KMS-11 (cell line): ENCODE measurements around the gene KIAA1958.

Source experiments
- H2AFZ ChIP-seq: fragments of 200-600 bp; sonication (generic); 2 replicates; pipeline ENCODE4 v1.6.1; 2016; ENCODE audit warnings: antibody characterized with exemption, mixed run types, low read depth
- H3K27ac ChIP-seq: fragments of 200-600 bp; sonication (generic); 2 replicates; pipeline ENCODE4 v1.6.1; 2016; ENCODE audit warnings: mild to moderate bottlenecking, mixed run types
- H3K27me3 ChIP-seq: fragments of 200-600 bp; sonication (generic); 2 replicates; pipeline ENCODE4 v1.6.1; 2017; ENCODE audit warnings: mild to moderate bottlenecking, low read depth, mixed run types, moderate library complexity; ENCODE audit not compliant: insufficient read depth
- H3K36me3 ChIP-seq: fragments of 200-600 bp; sonication (generic); 2 replicates; pipeline ENCODE4 v1.6.1; 2017; ENCODE audit warnings: mild to moderate bottlenecking, mixed run types; ENCODE audit not compliant: insufficient read depth
- H3K4me1 ChIP-seq: fragments of 200-600 bp; sonication (generic); 2 replicates; pipeline ENCODE4 v1.6.1; 2016; ENCODE audit warnings: mild to moderate bottlenecking, low read depth, mixed run types; ENCODE audit not compliant: poor library complexity, severe bottlenecking
- H3K4me2 ChIP-seq: fragments of 200-600 bp; sonication (generic); 2 replicates; pipeline ENCODE4 v1.7.0; 2016; ENCODE audit warnings: mild to moderate bottlenecking, mixed run types
- H3K4me3 ChIP-seq: fragments of 200-600 bp; sonication (generic); IDR thresholded peaks from 2 replicates; pipeline ENCODE4 v1.6.1; 2017; ENCODE audit warnings: low read depth, low read length, mixed read lengths; ENCODE audit not compliant: insufficient read depth
- H3K79me2 ChIP-seq: fragments of 200-600 bp; sonication (generic); 2 replicates; pipeline ENCODE4 v1.6.1; 2016; ENCODE audit warnings: low read depth, mixed run types; ENCODE audit not compliant: insufficient read depth
- H3K9ac ChIP-seq: fragments of 200-600 bp; sonication (generic); 2 replicates; pipeline ENCODE4 v1.6.1; 2016; ENCODE audit warnings: mild to moderate bottlenecking, mixed run types
- H4K20me1 ChIP-seq: fragments of 200-600 bp; sonication (generic); 2 replicates; pipeline ENCODE4 v1.6.1; 2016; ENCODE audit warnings: mild to moderate bottlenecking, mixed run types; ENCODE audit not compliant: insufficient read depth
- CTCF ChIP-seq: fragments of 200-600 bp; sonication (generic); conservative IDR thresholded peaks from 2 replicates; pipeline ENCODE4 v1.6.1; 2017; ENCODE audit warnings: low read depth, mild to moderate bottlenecking, antibody characterized with exemption, low read length, moderate library complexity, mixed read lengths

KIAA1958 gene

GRCh38 chr9:112472996-112473395 lies 13.6 kb upstream of the KIAA1958 start:
- no peak overlapping the region for H3K4me2 ChIP-seq
- no peaks in the 10 kb centered on the region for H3K27me3 ChIP-seq
- H3K9ac ChIP-seq, result no peak overlapping the region
- no peak for TF ChIP-seq CTCF
- H3K79me2 ChIP-seq, result no peaks in the 10 kb centered on the region
- H3K36me3 ChIP-seq, result no peaks in the 10 kb centered on the region
- H3K4me1 ChIP-seq, result no peaks in the 10 kb centered on the region
- no peak overlapping the region for H3K4me3 ChIP-seq
- H2AFZ ChIP-seq, result no peak overlapping the region
- no peaks in the 10 kb centered on the region for H4K20me1 ChIP-seq
- no peak overlapping the region for H3K27ac ChIP-seq

DNA sequence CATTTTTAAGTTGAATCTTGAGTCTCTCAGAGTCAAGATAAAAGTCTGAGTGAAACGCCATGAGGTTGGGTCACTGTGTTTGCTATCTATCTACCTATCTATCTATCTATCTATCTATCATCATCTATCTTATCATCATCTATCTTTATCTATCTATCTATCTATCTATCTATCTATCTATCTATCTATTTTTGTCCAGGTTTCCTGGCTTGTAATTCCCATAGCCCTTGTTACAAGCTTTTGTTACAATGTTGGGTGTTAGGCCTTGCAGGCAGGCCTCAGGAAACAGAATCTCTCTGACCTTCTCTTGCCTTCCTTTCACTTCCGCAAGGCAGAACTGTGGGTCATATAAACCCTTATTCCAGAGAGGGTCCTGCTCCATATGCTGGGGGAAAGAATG lies 12.6 kb upstream of the KIAA1958 start:
- no peak for TF ChIP-seq CTCF
- H3K27ac ChIP-seq, result no peak overlapping the region

GRCh38 chr9:112475318-112475717 lies 11.3 kb upstream of the KIAA1958 start:
- H3K4me3 ChIP-seq, result no peak overlapping the region
- H4K20me1 ChIP-seq, result no peaks in the 10 kb centered on the region
- H3K4me2 ChIP-seq, result no peak overlapping the region
- H2AFZ ChIP-seq, result no peak overlapping the region
- no peak for TF ChIP-seq CTCF
- H3K9ac ChIP-seq, result no peak overlapping the region
- H3K27me3 ChIP-seq, result no peaks in the 10 kb centered on the region
- H3K4me1 ChIP-seq, result no peaks in the 10 kb centered on the region
- no peak overlapping the region for H3K27ac ChIP-seq
- H3K79me2 ChIP-seq, result no peaks in the 10 kb centered on the region
- H3K36me3 ChIP-seq, result no peaks in the 10 kb centered on the region

More for the DNA sequence above, 12.6 kb upstream of the KIAA1958 start:
- H3K36me3 ChIP-seq, result no peaks in the 10 kb centered on the region
- no peak overlapping the region for H3K9ac ChIP-seq
- H3K79me2 ChIP-seq, result no peaks in the 10 kb centered on the region
- H3K4me1 ChIP-seq, result no peaks in the 10 kb centered on the region
- H3K27me3 ChIP-seq, result no peaks in the 10 kb centered on the region
- no peak overlapping the region for H3K4me3 ChIP-seq
- no peak overlapping the region for H2AFZ ChIP-seq
- no peaks in the 10 kb centered on the region for H4K20me1 ChIP-seq
- no peak overlapping the region for H3K4me2 ChIP-seq

DNA sequence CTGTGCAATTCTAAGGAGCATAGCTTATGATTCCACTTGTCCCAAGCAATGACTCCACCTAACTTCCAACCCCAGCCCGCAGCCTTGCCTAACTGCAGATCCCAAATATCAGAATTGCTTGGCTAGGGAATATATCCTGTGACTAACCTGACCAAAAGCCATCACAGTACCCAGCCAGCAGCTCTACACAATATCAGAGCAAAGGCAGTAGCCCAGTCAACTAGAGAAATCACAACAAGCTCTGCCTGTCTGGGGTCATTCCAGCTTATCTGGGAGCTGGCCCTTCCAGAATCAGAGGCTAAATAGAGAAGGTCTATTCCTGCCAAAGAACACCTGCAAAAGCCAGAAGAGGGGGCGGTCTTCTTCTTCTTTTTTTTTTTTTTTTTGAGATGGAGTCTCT lies 9.3 kb upstream of the KIAA1958 start:
- Histone ChIP-seq H3K36me3 (no peaks in the 10 kb centered on the region), H4K20me1 (no peaks in the 10 kb centered on the region), H3K27me3 (no peaks in the 10 kb centered on the region), H2AFZ (no peak overlapping the region), H3K4me3 (no peak overlapping the region), H3K79me2 (no peaks in the 10 kb centered on the region), H3K9ac (no peak overlapping the region), H3K27ac (no peak overlapping the region), H3K4me1 (no peaks in the 10 kb centered on the region), H3K4me2 (no peak overlapping the region)
- TF ChIP-seq CTCF, result no peak
